Karpas-422 (cell line): Measurements from ENCODE around the gene SEC24C. TPM values are rescaled to one million over a fixed set of nuclear protein-coding genes. Genes with fewer than 3 reads are reported as not detected.
A peak's percentile ranks its signal among the peaks of the same experiment; 100 is the strongest.
"Not testable (repeated sequence)": the region's sequence is repeated elsewhere in the genome, so short reads cannot be mapped to it uniquely, and the experiment has no call there.

Source experiments
- DNase-seq: peaks from one replicate; pipeline ENCODE4 v3.0.0-alpha.2; 2015
- H2AFZ ChIP-seq: fragments of 200-600 bp; sonication (generic); 2 replicates; pipeline ENCODE4 v1.6.1; 2014; ENCODE audit warnings: antibody characterized with exemption, low read length, mixed read lengths
- H3K27ac ChIP-seq: fragments of 200-600 bp; sonication (generic); 2 replicates; pipeline ENCODE4 v1.5.1; 2014; ENCODE audit warnings: mild to moderate bottlenecking, low read length, moderate library complexity
- H3K27me3 ChIP-seq: fragments of 200-600 bp; sonication (generic); 2 replicates; pipeline ENCODE4 v1.6.1; 2014; ENCODE audit warnings: low read length, mixed read lengths
- H3K36me3 ChIP-seq: fragments of 200-600 bp; sonication (generic); 2 replicates; pipeline ENCODE4 v1.6.1; 2014; ENCODE audit warnings: low read length, mixed read lengths; ENCODE audit not compliant: insufficient read depth
- H3K4me1 ChIP-seq: fragments of 200-600 bp; sonication (generic); 2 replicates; pipeline ENCODE4 v1.6.1; 2014; ENCODE audit warnings: mild to moderate bottlenecking, low read length, mixed read lengths
- H3K4me2 ChIP-seq: fragments of 200-600 bp; sonication (generic); 2 replicates; pipeline ENCODE4 v1.6.1; 2014; ENCODE audit warnings: low read length, low read depth, mild to moderate bottlenecking; ENCODE audit not compliant: poor library complexity, severe bottlenecking
- H3K4me3 ChIP-seq: fragments of 200-600 bp; sonication (generic); 2 replicates; pipeline ENCODE4 v1.5.1; 2014; ENCODE audit warnings: mild to moderate bottlenecking, antibody characterized with exemption, low read length, mixed read lengths
- H3K79me2 ChIP-seq: fragments of 200-600 bp; sonication (generic); 2 replicates; pipeline ENCODE4 v1.6.1; 2014; ENCODE audit warnings: mild to moderate bottlenecking, low read length, mixed read lengths
- H3K9ac ChIP-seq: fragments of 200-600 bp; sonication (generic); 2 replicates; pipeline ENCODE4 v1.6.0; 2014; ENCODE audit warnings: low read length
- H3K9me2 ChIP-seq: fragments of 200-600 bp; sonication (generic), shearing (Covaris generic); replicated peaks from 2 replicates; pipeline ENCODE4 v1.6.0; 2014; ENCODE audit warnings: mild to moderate bottlenecking, low read length, moderate library complexity; ENCODE audit not compliant: insufficient read depth
- H3K9me3 ChIP-seq: fragments of 300-700, 200-600 bp; sonication (generic); 2 replicates; pipeline ENCODE4 v1.6.1; 2014; ENCODE audit warnings: low read length, mixed read lengths
- H4K20me1 ChIP-seq: fragments of 200-600 bp; sonication (generic); 2 replicates; pipeline ENCODE4 v1.6.1; 2014; ENCODE audit warnings: mild to moderate bottlenecking, antibody characterized with exemption, low read length, low read depth; ENCODE audit not compliant: insufficient read depth
- total RNA-seq: library from RNA; depleted of rRNA; stranded (reverse); fragments of >200 nt; shearing (Covaris generic); gene quantifications from 2 replicates; pipeline ENCODE4 v1.2.3, GENCODE V29; 2014; ENCODE audit warnings: low replicate concordance

The SEC24C gene
- total RNA-seq, 1 experiment from 2014 or later, result 84.6 TPM

GRCh38 chr10:73787031-73787800, 43.0 kb downstream of the SEC24C start:
- H2AFZ ChIP-seq, result not testable (repeated sequence)

GRCh38 chr10:73788864-73789658, 44.9 kb downstream of the SEC24C start:
- no peaks in the 10 kb centered on the region for H3K27me3 ChIP-seq
- H3K9me3 ChIP-seq, result no peaks in the 10 kb centered on the region
- H3K36me3 ChIP-seq, result no peaks in the 10 kb centered on the region
- H3K27ac ChIP-seq, result no peak overlapping the region
- H4K20me1 ChIP-seq, result no peaks in the 10 kb centered on the region; the same call in 1 of the 2 replicates
- H3K4me3 ChIP-seq, result no peak overlapping the region
- DNase-seq, result no peak
- H3K4me2 ChIP-seq, result no peak overlapping the region
- H2AFZ ChIP-seq, result no peak overlapping the region
- peaks cover 18% of the 10 kb centered on the region for H3K4me1 ChIP-seq
- H3K79me2 ChIP-seq, result peaks cover 36% of the 10 kb centered on the region
- no peak overlapping the region for H3K9ac ChIP-seq
- H3K9me2 ChIP-seq, result no peaks in the 10 kb centered on the region

More at GRCh38 chr10:73787031-73787800, 43.0 kb downstream of the SEC24C start:
- not testable (repeated sequence) for H3K9ac ChIP-seq, H3K9me3 ChIP-seq, H3K27ac ChIP-seq, DNase-seq, H3K36me3 ChIP-seq, H3K27me3 ChIP-seq, H3K4me3 ChIP-seq, H3K9me2 ChIP-seq, H4K20me1 ChIP-seq
- peaks cover 32% of the 10 kb centered on the region for H3K4me1 ChIP-seq
- peak overlapping the region; percentile 95 for H3K4me2 ChIP-seq
- H3K79me2 ChIP-seq, result peaks cover 54% of the 10 kb centered on the region

GRCh38 chr10:73789659-73790055, 45.5 kb downstream of the SEC24C start:
- no peaks in the 10 kb centered on the region; the same call in 1 of the 2 replicates for H4K20me1 ChIP-seq
- H3K4me3 ChIP-seq, result no peak overlapping the region
- no peaks in the 10 kb centered on the region for H3K9me3 ChIP-seq
- H3K9me2 ChIP-seq, result no peaks in the 10 kb centered on the region
- DNase-seq, result no peak
- H2AFZ ChIP-seq, result no peak overlapping the region
- no peaks in the 10 kb centered on the region for H3K36me3 ChIP-seq
- no peak overlapping the region for H3K4me2 ChIP-seq
- no peak overlapping the region for H3K9ac ChIP-seq
- peaks cover 30% of the 10 kb centered on the region for H3K79me2 ChIP-seq
- H3K27ac ChIP-seq, result no peak overlapping the region
- no peaks in the 10 kb centered on the region for H3K27me3 ChIP-seq
- H3K4me1 ChIP-seq, result peaks cover 14% of the 10 kb centered on the region

- H3K4me1 ChIP-seq, result peaks cover 11% of the 10 kb centered on the region
- DNase-seq, result no peak
- no peaks in the 10 kb centered on the region for H3K9me2 ChIP-seq
- no peak overlapping the region for H3K9ac ChIP-seq
- no peak overlapping the region for H2AFZ ChIP-seq
- no peaks in the 10 kb centered on the region for H3K36me3 ChIP-seq
- H3K4me2 ChIP-seq, result no peak overlapping the region
- peaks cover 26% of the 10 kb centered on the region for H3K79me2 ChIP-seq
- H3K4me3 ChIP-seq, result no peak overlapping the region
- H3K9me3 ChIP-seq, result no peaks in the 10 kb centered on the region
- H3K27ac ChIP-seq, result no peak overlapping the region
- no peaks in the 10 kb centered on the region for H4K20me1 ChIP-seq
- H3K27me3 ChIP-seq, result no peaks in the 10 kb centered on the region
Measured at GRCh38 chr10:73790886-73791625, 46.9 kb downstream of the SEC24C start.

- Histone ChIP-seq H3K4me3 (no peak overlapping the region), H3K4me2 (no peak overlapping the region), H3K27me3 (no peaks in the 10 kb centered on the region), H3K9ac (no peak overlapping the region), H4K20me1 (no peaks in the 10 kb centered on the region), H3K36me3 (0 out of 2 replicates have a peak, but pooled peaks cover 2% of the 10 kb centered on the region), H2AFZ (no peak overlapping the region), H3K9me3 (no peaks in the 10 kb centered on the region), H3K9me2 (no peaks in the 10 kb centered on the region), H3K4me1 (peaks cover 5% of the 10 kb centered on the region), H3K79me2 (peaks cover 17% of the 10 kb centered on the region), H3K27ac (no peak overlapping the region)
- DNase-seq, result no peak
Measured at GRCh38 chr10:73791871-73792400, 47.8 kb downstream of the SEC24C start.

- no peak for DNase-seq
- Histone ChIP-seq H3K36me3 (peaks cover 8% of the 10 kb centered on the region; the same call in 1 of the 2 replicates), H3K9me2 (no peaks in the 10 kb centered on the region), H3K27ac (no peak overlapping the region), H3K4me3 (no peak overlapping the region), H3K79me2 (peaks cover 3% of the 10 kb centered on the region), H3K4me2 (no peak overlapping the region), H3K4me1 (no peaks in the 10 kb centered on the region), H3K9me3 (no peaks in the 10 kb centered on the region), H3K9ac (no peak overlapping the region), H3K27me3 (no peaks in the 10 kb centered on the region), H2AFZ (no peak overlapping the region), H4K20me1 (no peaks in the 10 kb centered on the region)
Measured at GRCh38 chr10:73793456-73793855, 49.3 kb downstream of the SEC24C start.

- not testable (repeated sequence) for H3K4me1 ChIP-seq, H3K4me2 ChIP-seq, H4K20me1 ChIP-seq, H3K27ac ChIP-seq, H3K9me3 ChIP-seq, H3K9ac ChIP-seq, DNase-seq, H3K4me3 ChIP-seq, H3K27me3 ChIP-seq, H2AFZ ChIP-seq, H3K9me2 ChIP-seq, H3K79me2 ChIP-seq
- peaks cover 10% of the 10 kb centered on the region; the same call in 1 of the 2 replicates for H3K36me3 ChIP-seq
Measured at GRCh38 chr10:73795491-73795890, 51.3 kb downstream of the SEC24C start.
